K562 treated with DMSO at 1 percent for 4 hours (cell line): ENCODE measurements around the gene CCN6. TPM values are rescaled to one million over a fixed set of nuclear protein-coding genes. Genes with fewer than 3 reads are reported as not detected.

Source experiments
- total RNA-seq: library from RNA; unstranded; fragments of 300-600 nt; gene quantifications from 2 replicates; pipeline ENCODE4 v1.2.3, GENCODE V29; 2022; ENCODE audit not compliant: insufficient read depth

Gene CCN6
- 0.49 TPM in 1 of 2 replicates, not detected in the other for total RNA-seq

GRCh38 chr6:112054001-112054400, at the start of gene CCN6:
CCN6 (plus strand) TSS chr6:112054104; CDS start chr6:112054358, 254 bp downstream.

GRCh38 chr6:112087136-112087911, 33.4 kb downstream of the CCN6 start, which contains the start of the genes FAM229B and TUBE1:
FAM229B (plus strand) TSS chr6:112087591; CDS start chr6:112099284, 11,693 bp downstream.
TUBE1 (minus strand) TSS chr6:112087482; CDS start chr6:112087434, 48 bp downstream.

Other genes with a start within 250 kb of the CCN6 start
- 12.6 and 14.7 TPM in 2 replicates for gene FYN, start 180.7 kb upstream of the CCN6 start, total RNA-seq
- 10.6 and 13.7 TPM in 2 replicates for gene TUBE1, start 33.4 kb downstream of the CCN6 start, total RNA-seq
- 0.62 TPM in 1 of 2 replicates, not detected in the other for gene FAM229B, start 33.5 kb downstream of the CCN6 start, total RNA-seq
- not detected in 2 replicates for gene LAMA4, start 200.5 kb downstream of the CCN6 start, total RNA-seq